IMR-90 (cell line): ENCODE data around the gene FOXL3. TPM values are rescaled to one million over a fixed set of nuclear protein-coding genes. Genes with fewer than 3 reads are reported as not detected.

ENCODE experiments used
- ATAC-seq: fragments of 200-7000 bp; cut with Tn5 transposase; 2 replicates; pipeline ENCODE4 v1.9.1; 2020; ENCODE audit warnings: low read depth, mild to moderate bottlenecking, moderate library complexity
- BruUV-seq: library from RNA; stranded (reverse); fragments of 400-500 nt; replicated peaks from 2 replicates; lab custom pipeline; 2021; lab: Mats Ljungman, UMichigan
- CTCF ChIA-PET: fragments of 300-600 bp; formaldehyde crosslinking; extraction: SDS; loops from one replicate; lab custom pipeline; 2021; ENCODE audit warnings: antibody characterized with exemption; lab: Yijun Ruan, JAX
- POLR2A ChIA-PET: fragments of 300-600 bp; sonication (Branson Sonifier 250); formaldehyde crosslinking; loops from one replicate; lab custom pipeline; 2022; ENCODE audit warnings: antibody characterized with exemption; ENCODE audit not compliant: unreplicated experiment; lab: Charles Lee
- DNase-seq: peaks from one replicate; pipeline ENCODE4 v3.0.0; 2013
- H2AFZ ChIP-seq: replicated peaks from 2 replicates; pipeline ENCODE3; 2013; ENCODE audit warnings: low read length, mild to moderate bottlenecking; ENCODE audit not compliant: poor library complexity
- H2AK5ac ChIP-seq: 2 replicates; pipeline ENCODE4 v1.6.1; 2013; ENCODE audit warnings: low read depth, low read length, inconsistent platforms
- H2AK9ac ChIP-seq: replicated peaks from 2 replicates; pipeline ENCODE3; 2013; ENCODE audit warnings: mild to moderate bottlenecking, low read depth, low read length, moderate library complexity; ENCODE audit not compliant: poor library complexity
- H2BK120ac ChIP-seq: 2 replicates; pipeline ENCODE4 v1.6.1; 2013; ENCODE audit warnings: low read depth, low read length, inconsistent platforms
- H2BK15ac ChIP-seq: 3 replicates; pipeline ENCODE4 v1.6.1; 2013; ENCODE audit warnings: low read depth, low read length, inconsistent platforms
- H2BK20ac ChIP-seq: 2 replicates; pipeline ENCODE4 v1.6.1; 2013; ENCODE audit warnings: low read depth, mild to moderate bottlenecking, inconsistent platforms, low read length, moderate library complexity
- H2BK5ac ChIP-seq: 2 replicates; pipeline ENCODE4 v1.6.1; 2013; ENCODE audit warnings: mild to moderate bottlenecking, low read depth, low read length, inconsistent platforms; ENCODE audit not compliant: poor library complexity, severe bottlenecking
- H3K14ac ChIP-seq: replicated peaks from 2 replicates; pipeline ENCODE4 v1.6.1; 2013; ENCODE audit warnings: low read depth, low read length, inconsistent platforms
- H3K18ac ChIP-seq: 2 replicates; pipeline ENCODE4 v1.6.1; 2013; ENCODE audit warnings: low read depth, low read length, control low read depth
- H3K23ac ChIP-seq: 2 replicates; pipeline ENCODE4 v1.6.1; 2013; ENCODE audit warnings: low read depth, low read length, inconsistent platforms
- H3K27ac ChIP-seq: 2 replicates; pipeline ENCODE4 v1.5.1; 2013; ENCODE audit warnings: mild to moderate bottlenecking, control low read depth, low read length; ENCODE audit not compliant: insufficient read depth
- H3K27me3 ChIP-seq: 2 replicates; pipeline ENCODE4 v1.6.1; 2013; ENCODE audit warnings: low read length; ENCODE audit not compliant: control insufficient read depth, insufficient read depth
- H3K36me3 ChIP-seq: 2 replicates; pipeline ENCODE4 v1.6.1; 2013; ENCODE audit warnings: low read length, mixed read lengths; ENCODE audit not compliant: control insufficient read depth, insufficient read depth
- H3K4ac ChIP-seq: 2 replicates; pipeline ENCODE4 v1.6.1; 2013; ENCODE audit warnings: low read depth, low read length, inconsistent platforms
- H3K4me1 ChIP-seq: 2 replicates; pipeline ENCODE4 v1.6.1; 2013; ENCODE audit warnings: low read length, mixed read lengths; ENCODE audit not compliant: control insufficient read depth, insufficient read depth
- H3K4me2 ChIP-seq: 2 replicates; pipeline ENCODE4 v1.6.1; 2013; ENCODE audit warnings: low read depth, mild to moderate bottlenecking, control low read depth, low read length, moderate library complexity
- H3K4me3 ChIP-seq: 2 replicates; pipeline ENCODE4 v1.5.1; 2013; ENCODE audit warnings: low read depth, mild to moderate bottlenecking, control low read depth, low read length, moderate library complexity; ENCODE audit not compliant: insufficient read depth
- H3K56ac ChIP-seq: 2 replicates; pipeline ENCODE4 v1.6.1; 2013; ENCODE audit warnings: low read length, inconsistent platforms; ENCODE audit not compliant: insufficient read depth; ENCODE audit errors: extremely low read depth
- H3K79me1 ChIP-seq, 2 experiments: 2 replicates each; pipeline ENCODE4 v1.6.1; 2013; ENCODE audit warnings: low read length in 2 of 2, inconsistent platforms in 1 of 2, low read depth in 1 of 2
- H3K9ac ChIP-seq: 2 replicates; pipeline ENCODE4 v1.6.1; 2013; ENCODE audit warnings: low read depth, low read length, control low read depth
- H3K9me1 ChIP-seq: 2 replicates; pipeline ENCODE4 v1.6.1; 2013; ENCODE audit warnings: low read length, inconsistent platforms; ENCODE audit not compliant: insufficient read depth
- H3K9me3 ChIP-seq: 2 replicates; pipeline ENCODE4 v1.6.1; 2013; ENCODE audit warnings: low read length; ENCODE audit not compliant: control insufficient read depth, insufficient read depth
- H4K20me1 ChIP-seq: 2 replicates; pipeline ENCODE4 v1.6.1; 2013; ENCODE audit warnings: low read length, inconsistent platforms; ENCODE audit not compliant: insufficient read depth
- H4K5ac ChIP-seq: 2 replicates; pipeline ENCODE4 v1.6.1; 2013; ENCODE audit warnings: mild to moderate bottlenecking, low read depth, low read length, control low read depth
- H4K8ac ChIP-seq, 2 experiments: 2 replicates each; pipeline ENCODE4 v1.6.1; 2013; ENCODE audit warnings: low read depth in 2 of 2, low read length in 2 of 2, control low read depth in 1 of 2, inconsistent platforms in 1 of 2
- H4K91ac ChIP-seq: 2 replicates; pipeline ENCODE4 v1.6.1; 2013; ENCODE audit warnings: low read depth, low read length, inconsistent platforms; ENCODE audit not compliant: insufficient read depth
- BHLHE40 ChIP-seq: fragments of 150-350 bp; IDR thresholded peaks from 2 replicates; pipeline ENCODE4 v1.6.1; 2016; ENCODE audit warnings: mild to moderate bottlenecking, low read depth, low read length
- CEBPB ChIP-seq: IDR thresholded peaks from 2 replicates; pipeline ENCODE4 v1.6.1; 2012; ENCODE audit warnings: low read depth, low read length, improper control_type of control experiment
- CHD1 ChIP-seq: IDR thresholded peaks from 2 replicates; pipeline ENCODE4 v1.6.1; 2012; ENCODE audit warnings: low read depth, low read length, improper control_type of control experiment
- CTCF ChIP-seq: conservative IDR thresholded peaks from 2 replicates; pipeline ENCODE4 v1.5.1; 2012; ENCODE audit warnings: mild to moderate bottlenecking, low read depth, low read length, improper control_type of control experiment
- ELK1 ChIP-seq: fragments of 150-350 bp; IDR thresholded peaks from 2 replicates; pipeline ENCODE4 v1.6.1; 2016; ENCODE audit warnings: low read depth, mild to moderate bottlenecking, low read length, moderate library complexity, borderline replicate concordance
- FOS ChIP-seq: fragments of 150-350 bp; IDR thresholded peaks from 2 replicates; pipeline ENCODE4 v1.6.1; 2016; ENCODE audit warnings: low read depth, low read length
- MAFK ChIP-seq: IDR thresholded peaks from 2 replicates; pipeline ENCODE4 v1.6.1; 2012; ENCODE audit warnings: low read depth, low read length, improper control_type of control experiment
- MAZ ChIP-seq: IDR thresholded peaks from 2 replicates; pipeline ENCODE4 v1.6.1; 2012; ENCODE audit warnings: low read depth, mild to moderate bottlenecking, low read length, improper control_type of control experiment, moderate library complexity, borderline replicate concordance
- MXI1 ChIP-seq: IDR thresholded peaks from 2 replicates; pipeline ENCODE4 v1.6.1; 2012; ENCODE audit warnings: low read depth, mild to moderate bottlenecking, low read length, moderate library complexity, borderline replicate concordance
- NFE2L2 ChIP-seq: fragments of 150-350 bp; IDR thresholded peaks from 2 replicates; pipeline ENCODE4 v1.6.1; 2016; ENCODE audit warnings: low read depth, mild to moderate bottlenecking, low read length
- POLR2A ChIP-seq: IDR thresholded peaks from 2 replicates; pipeline ENCODE4 v1.6.1; 2012; ENCODE audit warnings: mild to moderate bottlenecking, low read depth, low read length
- RAD21 ChIP-seq: IDR thresholded peaks from 2 replicates; pipeline ENCODE4 v1.6.1; 2012; ENCODE audit warnings: low read length, improper control_type of control experiment
- RCOR1 ChIP-seq: IDR thresholded peaks from 2 replicates; pipeline ENCODE4 v1.6.1; 2012; ENCODE audit warnings: mild to moderate bottlenecking, low read length, improper control_type of control experiment; ENCODE audit not compliant: insufficient replicate concordance
- RFX5 ChIP-seq: IDR thresholded peaks from 2 replicates; pipeline ENCODE4 v1.8.0; 2012; ENCODE audit warnings: low read depth, mild to moderate bottlenecking, low read length, moderate library complexity
- SMC3 ChIP-seq: fragments of 150-350 bp; IDR thresholded peaks from 2 replicates; pipeline ENCODE4 v1.6.1; 2016; ENCODE audit warnings: low read depth, mild to moderate bottlenecking, antibody characterized with exemption, low read length, moderate library complexity
- USF2 ChIP-seq: fragments of 150-350 bp; IDR thresholded peaks from 2 replicates; pipeline ENCODE4 v1.6.1; 2017; ENCODE audit warnings: mild to moderate bottlenecking, antibody characterized with exemption, low read length, low read depth
- WGBS, 2 experiments: methylation state at CpG; one replicate each; pipeline versions ENCODE4 v1.1.5 to v1.1.7; 2013; ENCODE audit warnings: missing lambda C conversion rate in 2 of 2; ENCODE audit not compliant: insufficient read length in 1 of 2; ENCODE audit errors: extremely low coverage in 2 of 2; 5-methylcytosine and 5-hydroxymethylcytosine counted together
- dilution Hi-C: fragments of 300-500 bp; cut with HindIII; formaldehyde crosslinking; loops from one replicate; pipeline ENCODE4 v1.14.3; 2018; ENCODE audit warnings: low sequenced_read_pairs; ENCODE audit not compliant: unreplicated experiment
- in situ Hi-C: fragments of 300-500 bp; cut with MboI; formaldehyde crosslinking; loops from 3 replicates; pipeline ENCODE4 v1.14.3; 2019; ENCODE audit warnings: low sequenced_read_pairs, inconsistent platforms, mixed read lengths
- intact Hi-C: fragments of 100-400 bp; cut with micrococcal nuclease; formaldehyde crosslinking; loops from 2 replicates; pipeline ENCODE4 v1.10.0; 2022
- polyA plus RNA-seq, 3 experiments: library from polyadenylated mRNA; depleted of rRNA; stranded (reverse); fragments of >200 nt; gene quantifications; 2 replicates each; pipeline ENCODE4 v1.2.3, GENCODE V29; 2012; ENCODE audit warnings: low replicate concordance in 1 of 3
- total RNA-seq: library from RNA; depleted of rRNA; stranded (reverse); fragments of >200 nt; gene quantifications from 2 replicates; pipeline ENCODE4 v1.2.3, GENCODE V29; 2012

Gene FOXL3
- total and polyA plus RNA-seq, 2 of the 4 experiments (the other 2 are of a cell fraction), result not detected

- H2BK5ac ChIP-seq, result no peak overlapping the region
- intact Hi-C loops (no loop called here), dilution Hi-C loops (no loop called here)
Observed at GRCh38 chr7:278081-278480, 11.9 kb upstream of the FOXL3 start.

More at GRCh38 chr7:278081-278480, 11.9 kb upstream of the FOXL3 start:
- 100% methylated on average over 2 of the region's 5 CpGs; no CpG with 5 or more reads in 1 of the 2 experiments for WGBS, 2 experiments
- Histone ChIP-seq H4K20me1 (no peaks in the 10 kb centered on the region), H4K8ac (no peak overlapping the region), H2AK5ac (no peak overlapping the region), H4K91ac (no peak overlapping the region), H3K14ac (no peak overlapping the region), H3K27me3 (peaks cover 18% of the 10 kb centered on the region), H3K18ac (no peak overlapping the region), H3K79me1 (no peaks in the 10 kb centered on the region), H4K5ac (no peak overlapping the region), H2BK15ac (no peak overlapping the region), H3K4ac (no peak overlapping the region), H3K4me3 (no peak overlapping the region), H3K27ac (no peak overlapping the region), H3K9ac (no peak overlapping the region), H3K56ac (no peak overlapping the region), H3K36me3 (no peaks in the 10 kb centered on the region), H2BK120ac (no peak overlapping the region), H3K23ac (no peak overlapping the region), H2AK9ac (no peak overlapping the region), H3K4me1 (no peaks in the 10 kb centered on the region), H3K4me2 (no peak overlapping the region), H2BK20ac (no peak overlapping the region), H3K9me1 (no peaks in the 10 kb centered on the region), H3K9me3 (peaks cover 22% of the 10 kb centered on the region), H2AFZ (no peak overlapping the region)
- no peak for DNase-seq
- CTCF ChIA-PET, result no interaction called here
- no peak for ATAC-seq
- TF ChIP-seq FOS (no peak), MAFK (no peak), RAD21 (no peak), USF2 (no peak), CTCF (no peak), POLR2A (no peak), CEBPB (no peak), MXI1 (no peak), BHLHE40 (no peak), ELK1 (no peak), NFE2L2 (no peak), CHD1 (no peak), RFX5 (no peak), SMC3 (no peak), MAZ (no peak), RCOR1 (no peak)
- POLR2A ChIA-PET, result interaction anchor here (0.5 kb wide), 1 partner anchor 35 kb away, joined by 3 read pairs; no protein-coding TSS in a partner anchor
- in situ Hi-C loops, result no loop called here
- no TSS peak for BruUV-seq
